Endothelial cell of umbilical vein (primary cell): ENCODE data around the gene TMEM178A. TPM values are rescaled to one million over a fixed set of nuclear protein-coding genes. Genes with fewer than 3 reads are reported as not detected.
A peak's percentile ranks its signal among the peaks of the same experiment; 100 is the strongest.

Source experiments
- BruUV-seq: library from RNA; stranded (reverse); fragments of 400-500 nt; replicated peaks from 2 replicates; lab custom pipeline; 2021; lab: Mats Ljungman, UMichigan
- CTCF ChIA-PET: fragments of 300-600, 350-600 bp; sonication (Branson Sonifier 250); formaldehyde crosslinking; loops from one replicate; lab custom pipeline; 2021; ENCODE audit warnings: antibody characterized with exemption, inconsistent platforms; lab: Charles Lee
- POLR2A ChIA-PET: fragments of 300-600, 350-600 bp; sonication (Branson Sonifier 250); formaldehyde crosslinking; loops from one replicate; lab custom pipeline; 2021; ENCODE audit warnings: antibody characterized with exemption, inconsistent platforms; lab: Charles Lee
- DNase-seq: peaks from one replicate; pipeline ENCODE4 v3.0.0-alpha.2; 2011; ENCODE audit warnings: low read depth, low spot score
- FAIRE-seq: peaks from 2 replicates; lab custom pipeline; 2011; peaks lifted over from hg19 to GRCh38; lab: Jason Lieb, UNC
- H2AFZ ChIP-seq: 2 replicates; pipeline ENCODE4 v1.6.0; 2012; ENCODE audit warnings: low read depth, low read length, control low read depth, inconsistent platforms
- H3K27ac ChIP-seq: 2 replicates; pipeline ENCODE4 v1.5.1; 2011; ENCODE audit warnings: low read depth, mild to moderate bottlenecking, control low read depth, low read length, moderate library complexity; ENCODE audit not compliant: insufficient read depth
- H3K27me3 ChIP-seq, 2 experiments: 2 replicates each; pipeline versions ENCODE4 v1.6.0 to v1.6.1; 2011; ENCODE audit warnings: low read length in 2 of 2, mixed read lengths in 1 of 2; ENCODE audit not compliant: control insufficient read depth in 2 of 2, insufficient read depth in 2 of 2
- H3K36me3 ChIP-seq, 2 experiments: 2 replicates in 1 of 2; 3 replicates in 1 of 2; pipeline ENCODE4 v1.5.1; 2011; ENCODE audit warnings: low read length in 2 of 2, mild to moderate bottlenecking in 1 of 2, moderate library complexity in 1 of 2; ENCODE audit not compliant: control insufficient read depth in 2 of 2, insufficient read depth in 2 of 2; ENCODE audit errors: extremely low read depth in 1 of 2
- H3K4me1 ChIP-seq: 3 replicates; pipeline ENCODE4 v1.5.1; 2011; ENCODE audit warnings: mild to moderate bottlenecking, low read length; ENCODE audit not compliant: control insufficient read depth, insufficient read depth; ENCODE audit errors: extremely low read depth
- H3K4me2 ChIP-seq: 2 replicates; pipeline ENCODE4 v1.6.1; 2011; ENCODE audit warnings: low read length, control low read depth, mixed read lengths; ENCODE audit not compliant: insufficient read depth
- H3K4me3 ChIP-seq, 3 experiments: fragments of 200-600 bp in 1 of 3; sonication (generic), shearing (Covaris generic) in 1 of 3; replicated peaks in 1 of 3; 2 replicates each; pipeline ENCODE4 v1.5.1; 2011 to 2016; ENCODE audit warnings: control low read depth in 3 of 3, low read length in 3 of 3, mild to moderate bottlenecking in 2 of 3, inconsistent platforms in 1 of 3, low read depth in 1 of 3, moderate library complexity in 1 of 3; ENCODE audit not compliant: insufficient read depth in 1 of 3
- H3K79me2 ChIP-seq: 2 replicates; pipeline ENCODE4 v1.6.0; 2012; ENCODE audit warnings: low read length, inconsistent platforms; ENCODE audit not compliant: control insufficient read depth, insufficient read depth
- H3K9ac ChIP-seq: replicated peaks from 2 replicates; pipeline ENCODE3; 2011; ENCODE audit warnings: low read length, control low read depth; ENCODE audit not compliant: insufficient read depth; ENCODE audit errors: extremely low read depth
- H3K9me1 ChIP-seq: replicated peaks from 3 replicates; pipeline ENCODE4 v1.6.0; 2011; ENCODE audit warnings: mild to moderate bottlenecking, low read length; ENCODE audit not compliant: control insufficient read depth, insufficient read depth; ENCODE audit errors: extremely low read depth
- H3K9me3 ChIP-seq: replicated peaks from 2 replicates; pipeline ENCODE4 v1.5.1; 2012; ENCODE audit warnings: low read length, inconsistent platforms; ENCODE audit not compliant: control insufficient read depth, insufficient read depth
- H4K20me1 ChIP-seq: replicated peaks from 2 replicates; pipeline ENCODE3; 2011; ENCODE audit warnings: mild to moderate bottlenecking, low read length; ENCODE audit not compliant: control insufficient read depth, insufficient read depth; ENCODE audit errors: extremely low read depth
- EZH2 ChIP-seq: IDR thresholded peaks from 2 replicates; pipeline ENCODE4 v1.6.1; 2012; ENCODE audit warnings: borderline replicate concordance, low read depth, mild to moderate bottlenecking, moderate library complexity, low read length, inconsistent platforms; ENCODE audit not compliant: severe bottlenecking
- FOS ChIP-seq: IDR thresholded peaks from 2 replicates; pipeline ENCODE4 v1.6.1; 2011; ENCODE audit warnings: mild to moderate bottlenecking, low read length, moderate library complexity, borderline replicate concordance; ENCODE audit not compliant: insufficient read depth
- GATA2 ChIP-seq: IDR thresholded peaks from 2 replicates; pipeline ENCODE4 v1.7.0; 2011; ENCODE audit warnings: low read depth, mild to moderate bottlenecking, moderate library complexity, mixed read lengths, low read length; ENCODE audit not compliant: insufficient read length, insufficient read depth
- JUN ChIP-seq: IDR thresholded peaks from 2 replicates; pipeline ENCODE4 v1.6.1; 2011; ENCODE audit warnings: borderline replicate concordance, low read depth; ENCODE audit not compliant: insufficient read length, insufficient read depth
- MAX ChIP-seq: IDR thresholded peaks from 2 replicates; pipeline ENCODE4 v1.6.1; 2011; ENCODE audit not compliant: insufficient read depth, insufficient read length
- POLR2A ChIP-seq: IDR thresholded peaks from 2 replicates; pipeline ENCODE4 v1.6.1; 2012; ENCODE audit warnings: low read depth, mild to moderate bottlenecking, control low read depth, low read length
- POLR2AphosphoS5 ChIP-seq: IDR thresholded peaks from 2 replicates; pipeline ENCODE4 v1.6.1; 2012; ENCODE audit warnings: low read depth, mild to moderate bottlenecking, control low read depth, low read length, moderate library complexity; ENCODE audit not compliant: insufficient read depth
- dilution Hi-C: fragments of 300-500 bp; cut with MboI; formaldehyde crosslinking; loops from one replicate; pipeline ENCODE4 v1.15.0; 2019; ENCODE audit warnings: low sequenced_read_pairs; ENCODE audit not compliant: extremely low pct_ligation_motif_present
- intact Hi-C: fragments of 100-400 bp; cut with micrococcal nuclease; formaldehyde crosslinking; loops from one replicate; pipeline ENCODE4 v1.10.0; 2022
- polyA plus RNA-seq, 4 experiments: library from polyadenylated mRNA; depleted of rRNA in 3 of 4; stranded (reverse) in 3 of 4; unstranded in 1 of 4; fragments of >200 nt; gene quantifications; 2 replicates each; pipeline versions ENCODE4 v1.2.1 to v1.2.3, GENCODE V29; 2011 to 2012; ENCODE audit warnings: missing spikeins in 1 of 4
- total RNA-seq: library from RNA; stranded (reverse); gene quantifications from 2 replicates; pipeline ENCODE4 v1.2.3, GENCODE V29; 2021

TMEM178A gene
- total and polyA plus RNA-seq, 2 donors (not counting 3 experiments of a cell fraction or from before 2014, with no cell fraction given): 1.5 to 2.8 TPM

- H2AFZ ChIP-seq: no peak overlapping the region
- TF ChIP-seq FOS (no peak), POLR2AphosphoS5 (no peak), EZH2 (no peak), MAX (no peak), JUN (no peak)
- dilution Hi-C loops: no loop called here
- no peaks in the 10 kb centered on the region for H3K79me2 ChIP-seq
- ChIA-PET CTCF (interaction anchor here (1.7 kb wide), 1 partner anchor 111 kb away, joined by 5 read pairs; no protein-coding TSS in a partner anchor), POLR2A (no interaction called here)
- no peaks in the 10 kb centered on the region for H3K9me1 ChIP-seq
- BruUV-seq: no TSS peak
- H3K4me1 ChIP-seq: peaks cover 8% of the 10 kb centered on the region
- H3K4me2 ChIP-seq: no peak overlapping the region
- H3K27me3 ChIP-seq: peaks cover 19 to 25% of the 10 kb centered on the region in 2 experiments
- intact Hi-C loops: no loop called here
- no peak overlapping the region for H3K27ac ChIP-seq
- no peak overlapping the region for H3K9ac ChIP-seq
- FAIRE-seq: no peak
- H4K20me1 ChIP-seq: no peaks in the 10 kb centered on the region
- no peak for DNase-seq
- no peak overlapping the region for H3K4me3 ChIP-seq
- H3K36me3 ChIP-seq: no peaks in the 10 kb centered on the region
- no peaks in the 10 kb centered on the region for H3K9me3 ChIP-seq
Measured at GRCh38 chr2:39618736-39619135, 47.0 kb upstream of the TMEM178A start.

GRCh38 chr2:39620067-39620466 is 45.6 kb upstream of the TMEM178A start:
- Histone ChIP-seq H2AFZ (peak overlapping the region; percentile 34), H4K20me1 (no peaks in the 10 kb centered on the region), H3K4me2 (peak overlapping the region; percentile 67), H3K9me3 (no peaks in the 10 kb centered on the region), H3K4me1 (peaks cover 8% of the 10 kb centered on the region), H3K9me1 (no peaks in the 10 kb centered on the region), H3K9ac (no peak overlapping the region), H3K79me2 (no peaks in the 10 kb centered on the region), H3K27ac (no peak overlapping the region), H3K27me3 (peaks cover 15 to 20% of the 10 kb centered on the region in 2 experiments), H3K36me3 (no peaks in the 10 kb centered on the region), H3K4me3 (no peak overlapping the region)
- intact Hi-C loops (no loop called here), dilution Hi-C loops (no loop called here)
- ChIA-PET POLR2A (no interaction called here), CTCF (interaction anchor here (0.9 to 1.7 kb wide), 3 partner anchors 14 to 110 kb away, joined by 3 to 5 read pairs (median 4); no protein-coding TSS in a partner anchor)
- FAIRE-seq (peak; percentile 78), DNase-seq (peak; percentile 85)
- TF ChIP-seq MAX (no peak), POLR2A (no peak), JUN (no peak), GATA2 (peak; percentile 28)
- BruUV-seq: no TSS peak
